CD14-positive monocyte (primary cell): ENCODE measurements around the gene EGFLAM. TPM values are rescaled to one million over a fixed set of nuclear protein-coding genes. Genes with fewer than 3 reads are reported as not detected.

Experiments
- DNase-seq, 3 donors: peaks; one replicate each; pipeline ENCODE4 v3.0.0-alpha.2; 2011 to 2022
- H2AFZ ChIP-seq: 2 replicates; pipeline ENCODE4 v1.6.0; 2012; ENCODE audit warnings: mild to moderate bottlenecking, low read depth, low read length, inconsistent platforms; ENCODE audit not compliant: insufficient read depth, poor library complexity, severe bottlenecking
- H3K27ac ChIP-seq, 2 donors: 1 replicate in 1 of 2; 2 replicates in 1 of 2; pipeline ENCODE4 v1.5.1; 2012 to 2013; ENCODE audit warnings: low read length in 2 of 2, control low read depth in 1 of 2, inconsistent platforms in 1 of 2, low read depth in 1 of 2, mild to moderate bottlenecking in 1 of 2
- H3K27me3 ChIP-seq, 2 donors: one replicate each; pipeline versions ENCODE4 v1.6.0 to v1.6.1; 2011 to 2013; ENCODE audit warnings: low read length in 2 of 2; ENCODE audit not compliant: control insufficient read depth in 2 of 2, insufficient read depth in 2 of 2
- H3K36me3 ChIP-seq, 2 donors: replicated peaks in 1 of 2; 1 replicate in 1 of 2; 2 replicates in 1 of 2; pipeline versions ENCODE4 v1.5.1 to v1.6.1; 2012 to 2013; ENCODE audit warnings: low read length in 2 of 2, control low read depth in 1 of 2, inconsistent platforms in 1 of 2, mild to moderate bottlenecking in 1 of 2; ENCODE audit not compliant: insufficient read depth in 2 of 2, control insufficient read depth in 1 of 2
- H3K4me1 ChIP-seq, 2 donors: 1 replicate in 1 of 2; 2 replicates in 1 of 2; pipeline versions ENCODE4 v1.5.1 to v1.6.1; 2012 to 2013; ENCODE audit warnings: low read length in 2 of 2, control low read depth in 1 of 2, inconsistent platforms in 1 of 2, mild to moderate bottlenecking in 1 of 2, moderate library complexity in 1 of 2; ENCODE audit not compliant: insufficient read depth in 2 of 2, control insufficient read depth in 1 of 2
- H3K4me2 ChIP-seq: replicated peaks from 2 replicates; pipeline ENCODE3; 2012; ENCODE audit warnings: low read length, moderate library complexity, mild to moderate bottlenecking; ENCODE audit not compliant: poor library complexity, severe bottlenecking; ENCODE audit errors: extremely low read depth
- H3K4me3 ChIP-seq, 3 experiments: fragments of 200-600 bp in 1 of 3; sonication (generic) in 1 of 3; replicated peaks in 1 of 3; 1 replicate in 2 of 3; 2 replicates in 1 of 3; pipeline ENCODE4 v1.5.1; 2011 to 2013; ENCODE audit warnings: low read length in 3 of 3, mild to moderate bottlenecking in 3 of 3, control low read depth in 2 of 3, low read depth in 2 of 3, inconsistent platforms in 1 of 3, moderate library complexity in 1 of 3
- H3K79me2 ChIP-seq: 2 replicates; pipeline ENCODE4 v1.6.0; 2012; ENCODE audit warnings: mild to moderate bottlenecking, control low read depth, inconsistent platforms, low read length, moderate library complexity; ENCODE audit not compliant: insufficient read depth
- H3K9ac ChIP-seq: 2 replicates; pipeline ENCODE4 v1.6.0; 2017; ENCODE audit warnings: low read length, mild to moderate bottlenecking; ENCODE audit not compliant: insufficient read depth, poor library complexity, severe bottlenecking
- H3K9me3 ChIP-seq, 2 donors: replicated peaks in 1 of 2; 1 replicate in 1 of 2; 2 replicates in 1 of 2; pipeline versions ENCODE4 v1.5.1 to v1.6.1; 2012 to 2013; ENCODE audit warnings: low read length in 2 of 2, control low read depth in 1 of 2; ENCODE audit not compliant: control insufficient read depth in 1 of 2, insufficient read depth in 1 of 2
- H4K20me1 ChIP-seq: 2 replicates; pipeline ENCODE4 v1.6.0; 2012; ENCODE audit warnings: mild to moderate bottlenecking, low read length, control low read depth, moderate library complexity; ENCODE audit not compliant: insufficient read depth
- H3K27ac Mint-ChIP-seq, 7 donors: one replicate each; pipeline ENCODE4 v1.8.0; 2020; ENCODE audit warnings: mild to moderate bottlenecking in 7 of 7, mixed read lengths in 7 of 7, moderate library complexity in 6 of 7, inconsistent platforms in 2 of 7
- H3K27me3 Mint-ChIP-seq, 3 donors: one replicate each; pipeline ENCODE4 v1.8.0; 2021 to 2022; ENCODE audit warnings: low read depth in 3 of 3, mild to moderate bottlenecking in 3 of 3, mixed read lengths in 3 of 3, moderate library complexity in 3 of 3, inconsistent platforms in 1 of 3
- H3K36me3 Mint-ChIP-seq, 2 donors: one replicate each; pipeline ENCODE4 v1.8.0; 2020; ENCODE audit warnings: mixed read lengths in 2 of 2, inconsistent platforms in 1 of 2, mild to moderate bottlenecking in 1 of 2
- H3K4me1 Mint-ChIP-seq: one replicate; pipeline ENCODE4 v1.8.0; 2020; ENCODE audit warnings: mild to moderate bottlenecking, mixed read lengths
- H3K4me3 Mint-ChIP-seq, 2 donors: one replicate each; pipeline ENCODE4 v1.8.0; 2020; ENCODE audit warnings: mild to moderate bottlenecking in 2 of 2, mixed read lengths in 2 of 2, moderate library complexity in 1 of 2
- H3K9me3 Mint-ChIP-seq, 7 donors: one replicate each; pipeline ENCODE4 v1.8.0; 2020 to 2022; ENCODE audit warnings: mixed read lengths in 7 of 7, mild to moderate bottlenecking in 6 of 7, moderate library complexity in 6 of 7, inconsistent platforms in 2 of 7
- CTCF ChIP-seq: fragments of 200-600 bp; IDR thresholded peaks from one replicate; pipeline ENCODE4 v1.8.0; 2022; ENCODE audit warnings: antibody characterized with exemption, mild to moderate bottlenecking
- WGBS: methylation state at CpG from one replicate; pipeline ENCODE4 v1.1.5; 2013; ENCODE audit warnings: missing lambda C conversion rate; ENCODE audit not compliant: insufficient coverage; 5-methylcytosine and 5-hydroxymethylcytosine counted together
- intact Hi-C, 2 donors: fragments of 100-400 bp; cut with micrococcal nuclease; formaldehyde crosslinking; loops; one replicate each; pipeline versions ENCODE4 v1.15.0 to v1.15.1; 2023
- polyA plus RNA-seq, 3 donors: library from polyadenylated mRNA; depleted of rRNA in 1 of 3; unstranded in 2 of 3; stranded (reverse) in 1 of 3; fragments of 300-500 nt in 2 of 3; fragments of >200 nt in 1 of 3; fragmentation: Illumina TruSeq in 2 of 3; gene quantifications; 1 replicate in 2 of 3; 2 replicates in 1 of 3; pipeline ENCODE4 v1.2.3, GENCODE V29; 2012 to 2021

EGFLAM gene
- polyA plus RNA-seq, 3 donors, result not detected

GRCh38 chr5:38228914-38229313 lies 29.4 kb upstream of the EGFLAM start:
- no peak overlapping the region for H3K9ac ChIP-seq
- no peaks in the 10 kb centered on the region for H3K36me3 ChIP-seq
- Mint-ChIP-seq H3K27ac (no peak overlapping the region), H3K36me3 (no peaks in the 10 kb centered on the region), H3K27me3 (peaks cover 0 to 3% (median 2%) of the 10 kb centered on the region in 3 donors), H3K9me3 (peaks cover 0 to 5% (median 2%) of the 10 kb centered on the region in 7 donors), H3K4me3 (no peak overlapping the region), H3K4me1 (no peaks in the 10 kb centered on the region)
- H3K4me3 ChIP-seq, result no peak overlapping the region
- DNase-seq, result no peak
- no peak overlapping the region for H2AFZ ChIP-seq
- no peaks in the 10 kb centered on the region for H3K79me2 ChIP-seq
- no peaks in the 10 kb centered on the region for H3K9me3 ChIP-seq
- 81% methylated on average over 2 of the region's 6 CpGs for WGBS
- TF ChIP-seq CTCF, result no peak
- intact Hi-C loops, result no loop called here
- H3K4me2 ChIP-seq, result no peak overlapping the region
- H3K4me1 ChIP-seq, result no peaks in the 10 kb centered on the region
- no peaks in the 10 kb centered on the region for H4K20me1 ChIP-seq
- H3K27ac ChIP-seq, result no peak overlapping the region
- H3K27me3 ChIP-seq, result no peaks in the 10 kb centered on the region

GRCh38 chr5:38234737-38235136 lies 23.6 kb upstream of the EGFLAM start:
- intact Hi-C loops, result no loop called here

More at GRCh38 chr5:38234737-38235136, 23.6 kb upstream of the EGFLAM start:
- no peaks in the 10 kb centered on the region for H3K36me3 ChIP-seq
- H3K9me3 ChIP-seq, result peaks cover 6 to 8% of the 10 kb centered on the region in 2 donors
- DNase-seq, result no peak
- H4K20me1 ChIP-seq, result no peaks in the 10 kb centered on the region
- no peaks in the 10 kb centered on the region for H3K27me3 ChIP-seq
- no peaks in the 10 kb centered on the region for H3K79me2 ChIP-seq
- no peak overlapping the region for H2AFZ ChIP-seq
- H3K4me3 ChIP-seq, result no peak overlapping the region
- H3K4me2 ChIP-seq, result no peak overlapping the region
- H3K27ac Mint-ChIP-seq, result no peak overlapping the region
- no peak for TF ChIP-seq CTCF
- WGBS, result 91% methylated on average over 4 of the region's 4 CpGs
- no peaks in the 10 kb centered on the region for H3K36me3 Mint-ChIP-seq
- H3K4me1 ChIP-seq, result no peaks in the 10 kb centered on the region
- no peak overlapping the region for H3K9ac ChIP-seq
- H3K27me3 Mint-ChIP-seq, result peaks cover 0 to 3% (median 3%) of the 10 kb centered on the region in 3 donors
- H3K9me3 Mint-ChIP-seq, result peaks cover 4 to 15% (median 8%) of the 10 kb centered on the region in 7 donors
- H3K4me3 Mint-ChIP-seq, result no peak overlapping the region
- no peaks in the 10 kb centered on the region for H3K4me1 Mint-ChIP-seq
- no peak overlapping the region for H3K27ac ChIP-seq
